HUES6 (cell line): ENCODE data around the gene ZNF205.

Experiments
- H3K27ac ChIP-seq: 2 replicates; pipeline ENCODE4 v1.7.0; 2013; ENCODE audit warnings: low read depth, mild to moderate bottlenecking, low read length, inconsistent platforms
- H3K27me3 ChIP-seq: 2 replicates; pipeline ENCODE4 v1.6.1; 2013; ENCODE audit warnings: low read length; ENCODE audit not compliant: control insufficient read depth, insufficient read depth
- H3K36me3 ChIP-seq: 2 replicates; pipeline ENCODE4 v1.6.1; 2013; ENCODE audit warnings: low read length; ENCODE audit not compliant: control insufficient read depth, insufficient read depth
- H3K4me1 ChIP-seq: 2 replicates; pipeline ENCODE4 v1.6.1; 2013; ENCODE audit warnings: low read length; ENCODE audit not compliant: control insufficient read depth, insufficient read depth
- H3K4me3 ChIP-seq: 2 replicates; pipeline ENCODE4 v1.5.1; 2013; ENCODE audit warnings: low read depth, low read length
- H3K9ac ChIP-seq: one replicate; pipeline ENCODE4 v1.6.1; 2013; ENCODE audit warnings: mild to moderate bottlenecking, low read length
- H3K9me3 ChIP-seq: 2 replicates; pipeline ENCODE4 v1.6.1; 2013; ENCODE audit warnings: low read depth, low read length; ENCODE audit not compliant: control insufficient read depth, insufficient read depth

Gene ZNF205

GRCh38 chr16:3095869-3096268 is 16.5 kb upstream of the ZNF205 start:
- H3K27ac ChIP-seq, result no peak overlapping the region
- no peaks in the 10 kb centered on the region for H3K27me3 ChIP-seq
- no peaks in the 10 kb centered on the region for H3K9me3 ChIP-seq
- no peak overlapping the region for H3K4me3 ChIP-seq
- peaks cover 33% of the 10 kb centered on the region for H3K4me1 ChIP-seq
- H3K36me3 ChIP-seq, result peaks cover 27% of the 10 kb centered on the region
- H3K9ac ChIP-seq, result peak overlapping the region; percentile 17

GRCh38 chr16:3096362-3096761 is 16.0 kb upstream of the ZNF205 start:
- Histone ChIP-seq H3K27me3 (no peaks in the 10 kb centered on the region), H3K4me1 (peaks cover 37% of the 10 kb centered on the region), H3K4me3 (0 out of 2 replicates have a peak overlapping the region, but pooled peaks have one; percentile 18), H3K9me3 (no peaks in the 10 kb centered on the region), H3K27ac (no peak overlapping the region), H3K36me3 (peaks cover 22% of the 10 kb centered on the region), H3K9ac (peak overlapping the region; percentile 17)

GRCh38 chr16:3097266-3097665 is 15.1 kb upstream of the ZNF205 start:
- peak overlapping the region; percentile 95 for H3K9ac ChIP-seq
- no peaks in the 10 kb centered on the region for H3K9me3 ChIP-seq
- H3K36me3 ChIP-seq, result peaks cover 13% of the 10 kb centered on the region
- H3K4me3 ChIP-seq, result peak overlapping the region; percentile 80
- H3K27ac ChIP-seq, result peak overlapping the region; percentile 93
- H3K27me3 ChIP-seq, result no peaks in the 10 kb centered on the region
- peaks cover 38% of the 10 kb centered on the region for H3K4me1 ChIP-seq

- Histone ChIP-seq H3K4me1 (peaks cover 45% of the 10 kb centered on the region), H3K36me3 (peaks cover 5% of the 10 kb centered on the region), H3K27me3 (no peaks in the 10 kb centered on the region), H3K9ac (peak within 1 kb of the TSS; percentile 95), H3K27ac (peak within 1 kb of the TSS; percentile 93), H3K9me3 (no peaks in the 10 kb centered on the region), H3K4me3 (peak within 1 kb of the TSS; percentile 80)
Observed at GRCh38 chr16:3098459-3099394, 13.7 kb upstream of the ZNF205 start, which contains the start of gene ZSCAN10. TSS of gene ZSCAN10 (minus strand) at chr16:3099294. CDS start at chr16:3092937, 6,357 bp downstream.

- Histone ChIP-seq H3K4me3 (peak overlapping the region; percentile 80), H3K4me1 (peaks cover 45% of the 10 kb centered on the region), H3K27ac (peak overlapping the region; percentile 93), H3K9ac (peak overlapping the region; percentile 95), H3K27me3 (no peaks in the 10 kb centered on the region), H3K9me3 (no peaks in the 10 kb centered on the region), H3K36me3 (peaks cover 5% of the 10 kb centered on the region)
Observed at GRCh38 chr16:3099395-3099731, 13.0 kb upstream of the ZNF205 start.

- peak overlapping the region; percentile 93 for H3K27ac ChIP-seq
- H3K27me3 ChIP-seq, result no peaks in the 10 kb centered on the region
- peaks cover 5% of the 10 kb centered on the region for H3K36me3 ChIP-seq
- H3K9ac ChIP-seq, result peak overlapping the region; percentile 95
- peaks cover 45% of the 10 kb centered on the region for H3K4me1 ChIP-seq
- no peaks in the 10 kb centered on the region for H3K9me3 ChIP-seq
- peak overlapping the region; percentile 80 for H3K4me3 ChIP-seq
Observed at GRCh38 chr16:3099732-3100499, 12.5 kb upstream of the ZNF205 start.

- Histone ChIP-seq H3K27me3 (no peaks in the 10 kb centered on the region), H3K9me3 (no peaks in the 10 kb centered on the region), H3K4me3 (0 out of 2 replicates have a peak overlapping the region, but pooled peaks have one; percentile 4), H3K9ac (peak overlapping the region; percentile 12), H3K27ac (peak overlapping the region; percentile 54; the same call in 1 of the 2 replicates), H3K4me1 (peaks cover 42% of the 10 kb centered on the region), H3K36me3 (peaks cover 4% of the 10 kb centered on the region)
Observed at GRCh38 chr16:3101018-3101840, 11.2 kb upstream of the ZNF205 start.

GRCh38 chr16:3101841-3102470 is 10.4 kb upstream of the ZNF205 start:
- H3K9me3 ChIP-seq, result no peaks in the 10 kb centered on the region
- H3K4me1 ChIP-seq, result peaks cover 36% of the 10 kb centered on the region
- H3K4me3 ChIP-seq, result peak overlapping the region; percentile 29
- H3K27me3 ChIP-seq, result no peaks in the 10 kb centered on the region
- H3K27ac ChIP-seq, result peak overlapping the region; percentile 78
- H3K9ac ChIP-seq, result peak overlapping the region; percentile 63
- H3K36me3 ChIP-seq, result no peaks in the 10 kb centered on the region

GRCh38 chr16:3106205-3106928 is 6.0 kb upstream of the ZNF205 start:
- H3K36me3 ChIP-seq, result no peaks in the 10 kb centered on the region
- peaks cover 8% of the 10 kb centered on the region; the same call in 1 of the 2 replicates for H3K4me1 ChIP-seq
- no peaks in the 10 kb centered on the region for H3K9me3 ChIP-seq
- H3K9ac ChIP-seq, result peak overlapping the region; percentile 78
- H3K4me3 ChIP-seq, result peak overlapping the region; percentile 89
- no peaks in the 10 kb centered on the region; the same call in 1 of the 2 replicates for H3K27me3 ChIP-seq
- H3K27ac ChIP-seq, result peak overlapping the region; percentile 94
